Uterus (tissue), 4 donors: ENCODE results near the gene KCND3. TPM values are rescaled to one million over a fixed set of nuclear protein-coding genes. Genes with fewer than 3 reads are reported as not detected.

Source experiments
- DNase-seq, 2 donors: peaks; one replicate each; pipeline ENCODE4 v3.0.0-alpha.2; 2019 to 2020
- H3K27ac ChIP-seq, 2 donors: fragments of 200-600 bp; sonication (generic); 1 replicate in 1 of 2; 2 replicates in 1 of 2; pipeline ENCODE4 v1.5.1; 2016 to 2018
- H3K27me3 ChIP-seq, 2 donors: fragments of 200-600 bp; sonication (generic); one replicate each; pipeline ENCODE4 v1.5.1; 2018 to 2019; ENCODE audit warnings: control low read depth in 1 of 2
- H3K36me3 ChIP-seq, 2 donors: fragments of 200-600 bp; sonication (generic); one replicate each; pipeline ENCODE4 v1.5.1; 2019; ENCODE audit warnings: control low read depth in 1 of 2
- H3K4me1 ChIP-seq, 2 donors: fragments of 200-600 bp; sonication (generic); one replicate each; pipeline ENCODE4 v1.5.1; 2018 to 2019; ENCODE audit warnings: control low read depth in 1 of 2
- H3K4me3 ChIP-seq, 2 donors: fragments of 200-600 bp; sonication (generic); 1 replicate in 1 of 2; 2 replicates in 1 of 2; pipeline ENCODE4 v1.5.1; 2018 to 2019; ENCODE audit warnings: mild to moderate bottlenecking in 1 of 2
- H3K9me3 ChIP-seq, 2 donors: fragments of 200-600 bp; sonication (generic); one replicate each; pipeline ENCODE4 v1.5.1; 2019; ENCODE audit warnings: control low read depth in 1 of 2
- CTCF ChIP-seq, 4 experiments: fragments of 200-600 bp in 2 of 4; fragments of 450-650 bp in 2 of 4; sonication (generic) in 2 of 4; IDR thresholded peaks; one replicate each; pipeline ENCODE4 v1.5.1; 2016 to 2019; ENCODE audit warnings: antibody characterized with exemption in 4 of 4, mild to moderate bottlenecking in 2 of 4, moderate library complexity in 1 of 4
- POLR2A ChIP-seq, 2 donors: fragments of 450-650 bp; IDR thresholded peaks; one replicate each; pipeline ENCODE4 v1.6.1; 2016; ENCODE audit warnings: antibody characterized with exemption in 2 of 2, mild to moderate bottlenecking in 1 of 2, moderate library complexity in 1 of 2
- intact Hi-C: fragments of 100-400 bp; cut with DNase I; formaldehyde crosslinking; loops from one replicate; pipeline ENCODE4 v1.15.1; 2023; ENCODE audit warnings: low total_unique reads
- total RNA-seq, 4 donors: library from RNA; depleted of rRNA in 3 of 4; stranded (reverse); fragments of >200 nt in 3 of 4; gene quantifications; one replicate each; pipeline versions ENCODE4 v1.1.0 to v1.2.4, GENCODE V29; 2014 to 2023
- donor health status: DM: yes; HTN: yes; CAD: no.

Gene KCND3
- total RNA-seq, 4 donors from 2014 or later = 5.0 to 13.5 (median 7.2) TPM

GRCh38 chr1:111982428-111982827 lies 7.0 kb downstream of the KCND3 start:
- Histone ChIP-seq H3K4me1 (no peaks in the 10 kb centered on the region), H3K9me3 (no peaks in the 10 kb centered on the region), H3K36me3 (no peaks in the 10 kb centered on the region), H3K27ac (no peak overlapping the region), H3K4me3 (no peak overlapping the region), H3K27me3 (no peaks in the 10 kb centered on the region)
- TF ChIP-seq POLR2A (IDR thresholded peaks at IDR 0.05) (no peak), CTCF (IDR thresholded peaks at IDR 0.05) (no peak)
- intact Hi-C loops = no loop called here
- no peak for DNase-seq

- no peaks in the 10 kb centered on the region for H3K27me3 ChIP-seq
- no peak for DNase-seq
- no peak for TF ChIP-seq CTCF (IDR thresholded peaks at IDR 0.05)
- no peak for TF ChIP-seq POLR2A (IDR thresholded peaks at IDR 0.05)
- H3K4me3 ChIP-seq = no peak overlapping the region
- no peak overlapping the region for H3K27ac ChIP-seq
- no peaks in the 10 kb centered on the region for H3K4me1 ChIP-seq
- intact Hi-C loops = no loop called here
- no peaks in the 10 kb centered on the region for H3K9me3 ChIP-seq
- H3K36me3 ChIP-seq = no peaks in the 10 kb centered on the region
These were observed 7.6 kb downstream of the KCND3 start for GRCh38 chr1:111981871-111982270.

- intact Hi-C loops = no loop called here
- H3K27me3 ChIP-seq = no peaks in the 10 kb centered on the region
- H3K27ac ChIP-seq = no peak overlapping the region
- TF ChIP-seq CTCF (IDR thresholded peaks at IDR 0.05) (no peak), POLR2A (IDR thresholded peaks at IDR 0.05) (no peak)
- no peaks in the 10 kb centered on the region for H3K4me1 ChIP-seq
- no peak overlapping the region for H3K4me3 ChIP-seq
- H3K36me3 ChIP-seq = no peaks in the 10 kb centered on the region
- DNase-seq = no peak
- H3K9me3 ChIP-seq = no peaks in the 10 kb centered on the region
These were observed 8.4 kb downstream of the KCND3 start for GRCh38 chr1:111981090-111981489.

- no peak for DNase-seq
- H3K27me3 ChIP-seq = no peaks in the 10 kb centered on the region
- no peak for TF ChIP-seq CTCF (IDR thresholded peaks at IDR 0.05)
- no peak for TF ChIP-seq POLR2A (IDR thresholded peaks at IDR 0.05)
- H3K4me3 ChIP-seq = no peak overlapping the region
- no peaks in the 10 kb centered on the region for H3K4me1 ChIP-seq
- no peaks in the 10 kb centered on the region for H3K9me3 ChIP-seq
- intact Hi-C loops = no loop called here
- no peak overlapping the region for H3K27ac ChIP-seq
- H3K36me3 ChIP-seq = no peaks in the 10 kb centered on the region
These were observed 8.8 kb downstream of the KCND3 start for GRCh38 chr1:111980686-111981085.

- no peak for DNase-seq
- H3K27me3 ChIP-seq = no peaks in the 10 kb centered on the region
- intact Hi-C loops = no loop called here
- TF ChIP-seq POLR2A (IDR thresholded peaks at IDR 0.05) (no peak), CTCF (IDR thresholded peaks at IDR 0.05) (no peak)
- H3K4me3 ChIP-seq = no peak overlapping the region
- no peaks in the 10 kb centered on the region for H3K9me3 ChIP-seq
- no peaks in the 10 kb centered on the region for H3K36me3 ChIP-seq
- no peak overlapping the region for H3K27ac ChIP-seq
- no peaks in the 10 kb centered on the region for H3K4me1 ChIP-seq
These were observed 10.8 kb downstream of the KCND3 start for GRCh38 chr1:111978695-111979094.
